SW480 (cell line): Measurements from ENCODE around the gene RHEB.
A peak's percentile ranks its signal among the peaks of the same experiment; 100 is the strongest.

ENCODE experiments used
- DNase-seq: peaks from one replicate; pipeline ENCODE4 v3.0.0-alpha.2; 2016; ENCODE audit warnings: low spot score

The RHEB gene

GRCh38 chr7:151470711-151471110 is 49.0 kb downstream of the RHEB start:
- no peak for DNase-seq

- no peak for DNase-seq
Measured at GRCh38 chr7:151469281-151469680, 50.4 kb downstream of the RHEB start.

- DNase-seq: no peak
Measured at GRCh38 chr7:151468217-151469018, 51.3 kb downstream of the RHEB start.

- DNase-seq: no peak
Measured at GRCh38 chr7:151465169-151465568, 54.5 kb downstream of the RHEB start.

GRCh38 chr7:151462306-151462779 is 57.4 kb downstream of the RHEB start:
- DNase-seq: no peak

GRCh38 chr7:151461942-151462230 is 57.8 kb downstream of the RHEB start:
- peak; percentile 47 for DNase-seq

- DNase-seq: peak; percentile 77
Measured at GRCh38 chr7:151461096-151461941, 58.4 kb downstream of the RHEB start.

GRCh38 chr7:151460474-151460855 is 59.2 kb downstream of the RHEB start:
- DNase-seq: peak; percentile 21

- peak; percentile 95 for DNase-seq
Measured at GRCh38 chr7:151459726-151460473, 59.8 kb downstream of the RHEB start.

- no peak for DNase-seq
Measured at GRCh38 chr7:151457534-151457933, 62.2 kb downstream of the RHEB start.

- DNase-seq: no peak
Measured at GRCh38 chr7:151456782-151457181, 62.9 kb downstream of the RHEB start.

- no peak for DNase-seq
Measured at GRCh38 chr7:151456276-151456675, 63.4 kb downstream of the RHEB start.

GRCh38 chr7:151455690-151456089 is 64.0 kb downstream of the RHEB start:
- DNase-seq: no peak

- no peak for DNase-seq
Measured at GRCh38 chr7:151454932-151455530, 64.7 kb downstream of the RHEB start.

GRCh38 chr7:151454305-151454704 is 65.4 kb downstream of the RHEB start:
- DNase-seq: no peak

GRCh38 chr7:151453326-151453791 is 66.3 kb downstream of the RHEB start:
- no peak for DNase-seq

- DNase-seq: no peak
Measured at GRCh38 chr7:151452680-151453325, 66.9 kb downstream of the RHEB start.

GRCh38 chr7:151451626-151452571 is 67.8 kb downstream of the RHEB start:
- no peak for DNase-seq

GRCh38 chr7:151451156-151451555 is 68.5 kb downstream of the RHEB start:
- no peak for DNase-seq

- no peak for DNase-seq
Measured at GRCh38 chr7:151449990-151450389, 69.7 kb downstream of the RHEB start.
